Measurements from ENCODE around the gene PPIG. TPM values are rescaled to one million over a fixed set of nuclear protein-coding genes. Genes with fewer than 3 reads are reported as not detected.
"Not testable (repeated sequence)": the region's sequence is repeated elsewhere in the genome, so short reads cannot be mapped to it uniquely, and the experiment has no call there.

Gene PPIG
- total RNA-seq, 4 donors from 2014 or later, result 38.5 to 54.0 (median 46.3) TPM

- intact Hi-C loops (cut with DNase I), result no loop called here
- H3K9me3 ChIP-seq, result no peaks in the 10 kb centered on the region
- H3K27me3 ChIP-seq, result no peaks in the 10 kb centered on the region
- TF ChIP-seq, protein P1, sequence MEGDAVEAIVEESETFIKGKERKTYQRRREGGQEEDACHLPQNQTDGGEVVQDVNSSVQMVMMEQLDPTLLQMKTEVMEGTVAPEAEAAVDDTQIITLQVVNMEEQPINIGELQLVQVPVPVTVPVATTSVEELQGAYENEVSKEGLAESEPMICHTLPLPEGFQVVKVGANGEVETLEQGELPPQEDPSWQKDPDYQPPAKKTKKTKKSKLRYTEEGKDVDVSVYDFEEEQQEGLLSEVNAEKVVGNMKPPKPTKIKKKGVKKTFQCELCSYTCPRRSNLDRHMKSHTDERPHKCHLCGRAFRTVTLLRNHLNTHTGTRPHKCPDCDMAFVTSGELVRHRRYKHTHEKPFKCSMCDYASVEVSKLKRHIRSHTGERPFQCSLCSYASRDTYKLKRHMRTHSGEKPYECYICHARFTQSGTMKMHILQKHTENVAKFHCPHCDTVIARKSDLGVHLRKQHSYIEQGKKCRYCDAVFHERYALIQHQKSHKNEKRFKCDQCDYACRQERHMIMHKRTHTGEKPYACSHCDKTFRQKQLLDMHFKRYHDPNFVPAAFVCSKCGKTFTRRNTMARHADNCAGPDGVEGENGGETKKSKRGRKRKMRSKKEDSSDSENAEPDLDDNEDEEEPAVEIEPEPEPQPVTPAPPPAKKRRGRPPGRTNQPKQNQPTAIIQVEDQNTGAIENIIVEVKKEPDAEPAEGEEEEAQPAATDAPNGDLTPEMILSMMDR (IDR thresholded peaks at IDR 0.05), result no peak
- no peak for TF ChIP-seq POLR2A (IDR thresholded peaks at IDR 0.05)
- DNase-seq, result no peak
- no peak overlapping the region for H3K27ac ChIP-seq
- H3K4me3 ChIP-seq (replicated peaks in 1 of 3), result no peak overlapping the region
- WGBS, 2 donors, result 96% methylated on average over 1 of the region's 1 CpG
- peaks cover 0 to 4% of the 10 kb centered on the region in 2 donors for H3K36me3 ChIP-seq
- no peaks in the 10 kb centered on the region for H3K4me1 ChIP-seq
These were observed 22.8 kb upstream of the PPIG start for GRCh38 chr2:169561364-169561763.

- H3K9me3 ChIP-seq; H3K36me3 ChIP-seq; H3K27me3 ChIP-seq; intact Hi-C loops (cut with DNase I); DNase-seq; H3K27ac ChIP-seq; H3K4me1 ChIP-seq; H3K4me3 ChIP-seq (replicated peaks in 1 of 3): not testable (repeated sequence)
- 97 to 98% methylated on average over 5 of the region's 5 CpGs for WGBS, 2 donors
These were observed 22.1 kb upstream of the PPIG start for GRCh38 chr2:169562084-169562483.

GRCh38 chr2:169562519-169562918 lies 21.6 kb upstream of the PPIG start:
- Histone ChIP-seq H3K27me3 (no peaks in the 10 kb centered on the region), H3K4me3 (replicated peaks in 1 of 3) (no peak overlapping the region), H3K4me1 (no peaks in the 10 kb centered on the region), H3K27ac (no peak overlapping the region), H3K9me3 (no peaks in the 10 kb centered on the region), H3K36me3 (peaks cover 0 to 4% of the 10 kb centered on the region in 2 donors)
- intact Hi-C loops (cut with DNase I), result no loop called here
- no peak for TF ChIP-seq POLR2A (IDR thresholded peaks at IDR 0.05)
- TF ChIP-seq, protein P1 (IDR thresholded peaks at IDR 0.05), result no peak
- DNase-seq, result no peak
- WGBS, 2 donors, result 89 to 91% methylated on average over 2 of the region's 2 CpGs

GRCh38 chr2:169565686-169566085 lies 18.5 kb upstream of the PPIG start:
- no peaks in the 10 kb centered on the region for H3K9me3 ChIP-seq
- no peaks in the 10 kb centered on the region for H3K27me3 ChIP-seq
- H3K4me1 ChIP-seq, result no peaks in the 10 kb centered on the region
- H3K27ac ChIP-seq, result no peak overlapping the region
- H3K36me3 ChIP-seq, result no peaks in the 10 kb centered on the region
- DNase-seq, result no peak
- intact Hi-C loops (cut with DNase I), result no loop called here
- WGBS, 2 donors, result 95 to 96% methylated on average over 1 of the region's 1 CpG
- TF ChIP-seq, protein P1 (IDR thresholded peaks at IDR 0.05), result no peak
- TF ChIP-seq POLR2A (IDR thresholded peaks at IDR 0.05), result no peak
- H3K4me3 ChIP-seq (replicated peaks in 1 of 3), result no peak overlapping the region

GRCh38 chr2:169569948-169570347 lies 14.2 kb upstream of the PPIG start:
- DNase-seq, result no peak
- Histone ChIP-seq H3K4me1 (peaks cover 0 to 8% of the 10 kb centered on the region in 2 donors), H3K36me3 (no peaks in the 10 kb centered on the region), H3K27me3 (no peaks in the 10 kb centered on the region), H3K27ac (no peak overlapping the region), H3K9me3 (no peaks in the 10 kb centered on the region), H3K4me3 (replicated peaks in 1 of 3) (no peak overlapping the region)
- intact Hi-C loops (cut with DNase I), result no loop called here
- 88 to 90% methylated on average over 2 of the region's 2 CpGs for WGBS, 2 donors
- TF ChIP-seq POLR2A (IDR thresholded peaks at IDR 0.05), result no peak
- TF ChIP-seq, protein P1 (IDR thresholded peaks at IDR 0.05), result no peak

DNA sequence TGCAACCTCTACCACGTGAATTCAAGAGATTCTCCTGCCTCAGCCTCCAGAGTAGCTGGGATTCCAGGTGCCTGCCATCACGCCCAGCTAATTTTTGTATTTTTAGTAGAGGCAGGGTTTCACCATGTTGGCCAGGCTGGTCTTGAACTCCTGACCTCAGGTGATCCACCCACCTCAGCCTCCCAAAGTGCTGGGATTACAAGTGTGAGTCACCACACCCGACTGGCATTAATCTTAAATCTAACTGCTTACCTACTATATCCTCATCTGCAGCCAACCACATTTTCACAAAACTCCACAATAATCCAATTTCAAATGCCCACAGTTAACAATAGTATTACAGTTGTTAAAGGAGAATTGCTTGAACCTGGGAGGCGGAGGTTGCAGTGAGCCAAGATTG lies 13.4 kb upstream of the PPIG start:
- DNase-seq; H3K9me3 ChIP-seq; H3K27me3 ChIP-seq; H3K4me3 ChIP-seq (replicated peaks in 1 of 3); H3K27ac ChIP-seq; H3K36me3 ChIP-seq; H3K4me1 ChIP-seq; intact Hi-C loops (cut with DNase I): not testable (repeated sequence)
- WGBS, 2 donors, result 96% methylated on average over 4 of the region's 4 CpGs
